Small intestine (tissue), 7 donors: ENCODE data around the gene ARID4A. TPM values are rescaled to one million over a fixed set of nuclear protein-coding genes. Genes with fewer than 3 reads are reported as not detected.
"Not testable (repeated sequence)": the region's sequence is repeated elsewhere in the genome, so short reads cannot be mapped to it uniquely, and the experiment has no call there.

Source experiments
- DNase-seq, 2 donors: peaks; one replicate each; pipeline versions ENCODE4 v3.0.0 to v3.0.0-alpha.2; 2013
- FAIRE-seq: peaks from 2 replicates; lab custom pipeline; 2012; peaks lifted over from hg19 to GRCh38; lab: Jason Lieb, UNC
- H3K27ac ChIP-seq, 3 donors: one replicate each; pipeline ENCODE4 v1.5.1; 2013; ENCODE audit warnings: low read length in 2 of 3, mild to moderate bottlenecking in 2 of 3, control low read depth in 1 of 3, inconsistent platforms in 1 of 3, low read depth in 1 of 3, moderate library complexity in 1 of 3
- H3K27me3 ChIP-seq, 3 donors: one replicate each; pipeline ENCODE4 v1.6.1; 2013; ENCODE audit warnings: low read length in 3 of 3, inconsistent platforms in 1 of 3; ENCODE audit not compliant: control insufficient read depth in 3 of 3, insufficient read depth in 3 of 3
- H3K36me3 ChIP-seq, 3 donors: one replicate each; pipeline ENCODE4 v1.6.1; 2013; ENCODE audit warnings: low read length in 3 of 3, inconsistent platforms in 1 of 3, low read depth in 1 of 3, mild to moderate bottlenecking in 1 of 3, moderate library complexity in 1 of 3; ENCODE audit not compliant: control insufficient read depth in 3 of 3, insufficient read depth in 2 of 3
- H3K4me1 ChIP-seq, 3 donors: one replicate each; pipeline ENCODE4 v1.6.1; 2013; ENCODE audit warnings: low read length in 2 of 3, inconsistent platforms in 1 of 3, low read depth in 1 of 3, mild to moderate bottlenecking in 1 of 3, moderate library complexity in 1 of 3; ENCODE audit not compliant: control insufficient read depth in 3 of 3, insufficient read depth in 2 of 3
- H3K4me3 ChIP-seq, 3 donors: one replicate each; pipeline ENCODE4 v1.5.1; 2013; ENCODE audit warnings: low read length in 3 of 3, control low read depth in 1 of 3, inconsistent platforms in 1 of 3, low read depth in 1 of 3, mild to moderate bottlenecking in 1 of 3, moderate library complexity in 1 of 3
- H3K9me3 ChIP-seq, 2 donors: one replicate each; pipeline ENCODE4 v1.6.1; 2013; ENCODE audit warnings: low read depth in 1 of 2, low read length in 1 of 2; ENCODE audit not compliant: control insufficient read depth in 2 of 2, insufficient read depth in 1 of 2
- WGBS, 3 donors: extraction: QIAGEN DNeasy Blood & Tissue Kit; methylation state at CpG; one replicate each; pipeline ENCODE4 v1.1.7; 2013; 5-methylcytosine and 5-hydroxymethylcytosine counted together
- polyA plus RNA-seq, 4 donors: library from polyadenylated mRNA; stranded (reverse) in 3 of 4; unstranded in 1 of 4; fragments of 200-250 nt in 3 of 4; fragments of 120-200 nt in 1 of 4; gene quantifications; one replicate each; pipeline versions ENCODE4 v1.2.1 to v1.2.3, GENCODE V29; 2013
- donor health status: healthy with polysubstance abuse.
- donor health status: control.
- donor health status: control.
- donor health status: Bipolar disorder and iron deficiency.
- donor health status: healthy.

ARID4A gene
- polyA plus RNA-seq, 4 donors: 5.5 to 20.8 (median 7.5) TPM

- Histone ChIP-seq H3K36me3 (peaks cover 0 to 34% (median 10%) of the 10 kb centered on the region in 3 donors), H3K27me3 (no peaks in the 10 kb centered on the region), H3K27ac (no peak overlapping the region), H3K4me1 (no peaks in the 10 kb centered on the region), H3K4me3 (no peak overlapping the region), H3K9me3 (no peaks in the 10 kb centered on the region)
- FAIRE-seq (no peak), DNase-seq (no peak)
- 67 to 78% (median 69%) methylated on average over 1 of the region's 1 CpG for WGBS, 3 donors
Measured at GRCh38 chr14:58313699-58314098, 15.3 kb downstream of the ARID4A start.

- no peaks in the 10 kb centered on the region for H3K9me3 ChIP-seq
- H3K4me1 ChIP-seq: no peaks in the 10 kb centered on the region
- peaks cover 0 to 44% (median 7%) of the 10 kb centered on the region in 3 donors for H3K36me3 ChIP-seq
- H3K27me3 ChIP-seq: no peaks in the 10 kb centered on the region
- FAIRE-seq (no peak), DNase-seq (no peak)
- 95 to 97% (median 97%) methylated on average over 1 of the region's 1 CpG for WGBS, 3 donors
- no peak overlapping the region for H3K27ac ChIP-seq
- H3K4me3 ChIP-seq: no peak overlapping the region
Measured at GRCh38 chr14:58315606-58316005, 17.3 kb downstream of the ARID4A start.

- DNase-seq (no peak), FAIRE-seq (no peak)
- Histone ChIP-seq H3K4me1 (peaks cover 0 to 4% (median 0%) of the 10 kb centered on the region in 3 donors), H3K4me3 (no peak overlapping the region), H3K36me3 (peaks cover 4 to 29% (median 15%) of the 10 kb centered on the region in 3 donors), H3K27ac (no peak overlapping the region), H3K9me3 (no peaks in the 10 kb centered on the region), H3K27me3 (no peaks in the 10 kb centered on the region)
- 42 to 63% (median 58%) methylated on average over 1 of the region's 1 CpG for WGBS, 3 donors
Measured at GRCh38 chr14:58327019-58327418, 28.7 kb downstream of the ARID4A start.

- Histone ChIP-seq H3K9me3 (no peaks in the 10 kb centered on the region), H3K4me3 (peak overlapping the region in 1 of 3 donors; percentile 14), H3K36me3 (peaks cover 5 to 14% (median 9%) of the 10 kb centered on the region in 3 donors), H3K27me3 (no peaks in the 10 kb centered on the region), H3K4me1 (peaks cover 0 to 4% (median 0%) of the 10 kb centered on the region in 3 donors), H3K27ac (peak overlapping the region in 1 of 3 donors; percentile 29)
- peak; percentile 81 to 85 for DNase-seq
- no peak for FAIRE-seq
- WGBS, 3 donors: 2 to 13% (median 12%) methylated on average over 5 of the region's 5 CpGs
Measured at GRCh38 chr14:58331111-58331510, 32.8 kb downstream of the ARID4A start.

GRCh38 chr14:58332561-58332960, 34.2 kb downstream of the ARID4A start:
- H3K27me3 ChIP-seq: no peaks in the 10 kb centered on the region
- H3K27ac ChIP-seq: no peak overlapping the region
- no peak overlapping the region for H3K4me3 ChIP-seq
- no peaks in the 10 kb centered on the region for H3K9me3 ChIP-seq
- H3K36me3 ChIP-seq: peaks cover 5 to 15% (median 9%) of the 10 kb centered on the region in 3 donors
- FAIRE-seq: no peak
- DNase-seq: no peak
- H3K4me1 ChIP-seq: peaks cover 0 to 4% (median 0%) of the 10 kb centered on the region in 3 donors
- WGBS, 3 donors: 58 to 86% (median 76%) methylated on average over 3 of the region's 3 CpGs

- not testable (repeated sequence) for H3K4me3 ChIP-seq, H3K27me3 ChIP-seq, H3K27ac ChIP-seq, DNase-seq, H3K9me3 ChIP-seq, FAIRE-seq, H3K4me1 ChIP-seq
- peaks cover 2 to 31% (median 5%) of the 10 kb centered on the region in 3 donors for H3K36me3 ChIP-seq
- WGBS, 3 donors: 72 to 88% (median 78%) methylated on average over 4 of the region's 4 CpGs
Measured at GRCh38 chr14:58339666-58340065, 41.3 kb downstream of the ARID4A start.

- DNase-seq: no peak
- Histone ChIP-seq H3K36me3 (peaks cover 0 to 35% (median 4%) of the 10 kb centered on the region in 3 donors), H3K4me1 (no peaks in the 10 kb centered on the region), H3K27ac (no peak overlapping the region), H3K9me3 (no peaks in the 10 kb centered on the region), H3K4me3 (no peak overlapping the region), H3K27me3 (no peaks in the 10 kb centered on the region)
- FAIRE-seq: no peak
- 72 to 79% (median 72%) methylated on average over 4 of the region's 4 CpGs for WGBS, 3 donors
Measured at GRCh38 chr14:58341152-58341748, 42.9 kb downstream of the ARID4A start.

- not testable (repeated sequence) for H3K27me3 ChIP-seq, H3K4me3 ChIP-seq, H3K9me3 ChIP-seq, DNase-seq, FAIRE-seq, H3K27ac ChIP-seq, H3K4me1 ChIP-seq
- 82 to 95% (median 94%) methylated on average over 3 of the region's 3 CpGs for WGBS, 3 donors
- H3K36me3 ChIP-seq: peaks cover 2 to 31% (median 9%) of the 10 kb centered on the region in 3 donors
Measured at GRCh38 chr14:58343535-58343934, 45.2 kb downstream of the ARID4A start.
